Uterus (tissue), 4 donors: ENCODE measurements around the gene CCDC158. TPM values are rescaled to one million over a fixed set of nuclear protein-coding genes. Genes with fewer than 3 reads are reported as not detected.

ENCODE experiments used
- DNase-seq, 2 donors: peaks; one replicate each; pipeline ENCODE4 v3.0.0-alpha.2; 2019 to 2020
- H3K27ac ChIP-seq, 2 donors: fragments of 200-600 bp; sonication (generic); 1 replicate in 1 of 2; 2 replicates in 1 of 2; pipeline ENCODE4 v1.5.1; 2016 to 2018
- H3K27me3 ChIP-seq, 2 donors: fragments of 200-600 bp; sonication (generic); one replicate each; pipeline ENCODE4 v1.5.1; 2018 to 2019; ENCODE audit warnings: control low read depth in 1 of 2
- H3K36me3 ChIP-seq, 2 donors: fragments of 200-600 bp; sonication (generic); one replicate each; pipeline ENCODE4 v1.5.1; 2019; ENCODE audit warnings: control low read depth in 1 of 2
- H3K4me1 ChIP-seq, 2 donors: fragments of 200-600 bp; sonication (generic); one replicate each; pipeline ENCODE4 v1.5.1; 2018 to 2019; ENCODE audit warnings: control low read depth in 1 of 2
- H3K4me3 ChIP-seq, 2 donors: fragments of 200-600 bp; sonication (generic); 1 replicate in 1 of 2; 2 replicates in 1 of 2; pipeline ENCODE4 v1.5.1; 2018 to 2019; ENCODE audit warnings: mild to moderate bottlenecking in 1 of 2
- H3K9me3 ChIP-seq, 2 donors: fragments of 200-600 bp; sonication (generic); one replicate each; pipeline ENCODE4 v1.5.1; 2019; ENCODE audit warnings: control low read depth in 1 of 2
- POLR2A ChIP-seq, 2 donors: fragments of 450-650 bp; IDR thresholded peaks; one replicate each; pipeline ENCODE4 v1.6.1; 2016; ENCODE audit warnings: antibody characterized with exemption in 2 of 2, mild to moderate bottlenecking in 1 of 2, moderate library complexity in 1 of 2
- intact Hi-C: fragments of 100-400 bp; cut with DNase I; formaldehyde crosslinking; loops from one replicate; pipeline ENCODE4 v1.15.1; 2023; ENCODE audit warnings: low total_unique reads
- total RNA-seq, 4 donors: library from RNA; depleted of rRNA in 3 of 4; stranded (reverse); fragments of >200 nt in 3 of 4; gene quantifications; one replicate each; pipeline versions ENCODE4 v1.1.0 to v1.2.4, GENCODE V29; 2014 to 2023
- TF ChIP-seq, protein P1 (sequence below), 4 experiments: fragments of 200-600 bp in 2 of 4; fragments of 450-650 bp in 2 of 4; sonication (generic) in 2 of 4; IDR thresholded peaks; one replicate each; pipeline ENCODE4 v1.5.1; 2016 to 2019; ENCODE audit warnings: antibody characterized with exemption in 4 of 4, mild to moderate bottlenecking in 2 of 4, moderate library complexity in 1 of 4
- donor health status: DM: yes; HTN: yes; CAD: no.

Gene CCDC158
- total RNA-seq, 4 donors from 2014 or later, result under 0.01 to 2.2 (median 0.34) TPM; not detected in 1

DNA sequence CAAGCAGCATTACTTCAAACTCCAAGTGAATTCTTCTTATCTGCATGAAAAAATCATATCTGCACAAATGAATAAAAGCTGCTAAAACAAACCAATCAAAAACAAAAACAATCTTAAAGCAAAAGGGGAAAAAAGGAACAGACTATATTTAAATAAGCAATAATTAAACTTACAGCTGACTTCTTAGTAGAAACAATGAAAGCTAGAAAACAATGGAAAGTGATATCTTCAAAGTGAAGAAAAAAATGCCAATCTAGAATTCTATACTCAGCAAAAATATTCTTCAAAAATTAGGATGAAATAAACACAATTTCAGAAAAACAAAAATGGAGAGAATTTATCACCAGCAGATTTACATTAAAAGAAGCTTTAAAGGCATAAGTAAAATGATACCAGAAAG lies 94.4 kb downstream of the CCDC158 start:
- Histone ChIP-seq H3K4me3 (no peak overlapping the region), H3K4me1 (no peaks in the 10 kb centered on the region), H3K36me3 (no peaks in the 10 kb centered on the region), H3K9me3 (peaks cover 0 to 26% of the 10 kb centered on the region in 2 donors), H3K27ac (no peak overlapping the region), H3K27me3 (no peaks in the 10 kb centered on the region)
- intact Hi-C loops, result no loop called here
- DNase-seq, result no peak
- TF ChIP-seq, protein P1, sequence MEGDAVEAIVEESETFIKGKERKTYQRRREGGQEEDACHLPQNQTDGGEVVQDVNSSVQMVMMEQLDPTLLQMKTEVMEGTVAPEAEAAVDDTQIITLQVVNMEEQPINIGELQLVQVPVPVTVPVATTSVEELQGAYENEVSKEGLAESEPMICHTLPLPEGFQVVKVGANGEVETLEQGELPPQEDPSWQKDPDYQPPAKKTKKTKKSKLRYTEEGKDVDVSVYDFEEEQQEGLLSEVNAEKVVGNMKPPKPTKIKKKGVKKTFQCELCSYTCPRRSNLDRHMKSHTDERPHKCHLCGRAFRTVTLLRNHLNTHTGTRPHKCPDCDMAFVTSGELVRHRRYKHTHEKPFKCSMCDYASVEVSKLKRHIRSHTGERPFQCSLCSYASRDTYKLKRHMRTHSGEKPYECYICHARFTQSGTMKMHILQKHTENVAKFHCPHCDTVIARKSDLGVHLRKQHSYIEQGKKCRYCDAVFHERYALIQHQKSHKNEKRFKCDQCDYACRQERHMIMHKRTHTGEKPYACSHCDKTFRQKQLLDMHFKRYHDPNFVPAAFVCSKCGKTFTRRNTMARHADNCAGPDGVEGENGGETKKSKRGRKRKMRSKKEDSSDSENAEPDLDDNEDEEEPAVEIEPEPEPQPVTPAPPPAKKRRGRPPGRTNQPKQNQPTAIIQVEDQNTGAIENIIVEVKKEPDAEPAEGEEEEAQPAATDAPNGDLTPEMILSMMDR (IDR thresholded peaks at IDR 0.05), result no peak
- TF ChIP-seq POLR2A (IDR thresholded peaks at IDR 0.05), result no peak

DNA sequence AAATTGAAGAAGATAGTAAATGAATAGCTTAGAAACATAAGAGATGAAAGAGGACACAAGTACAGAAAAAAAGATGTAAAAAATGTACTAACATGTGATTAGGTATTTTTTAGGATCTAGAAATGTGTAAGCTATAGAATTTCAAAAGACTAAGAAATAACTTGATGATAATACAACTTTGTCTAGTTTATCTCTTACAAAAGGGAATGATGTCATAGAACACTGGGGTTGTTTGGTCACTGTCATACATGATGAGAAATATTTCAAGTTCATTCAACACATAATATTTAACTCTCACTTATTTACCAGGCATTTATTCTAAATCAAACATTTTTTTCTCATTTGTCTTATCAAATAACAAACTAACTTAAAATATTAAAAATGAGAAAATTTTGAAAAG lies 95.9 kb downstream of the CCDC158 start:
- no peak for DNase-seq
- Histone ChIP-seq H3K4me1 (no peaks in the 10 kb centered on the region), H3K4me3 (no peak overlapping the region), H3K27ac (no peak overlapping the region), H3K36me3 (no peaks in the 10 kb centered on the region), H3K27me3 (no peaks in the 10 kb centered on the region), H3K9me3 (peaks cover 0 to 26% of the 10 kb centered on the region in 2 donors)
- intact Hi-C loops, result no loop called here
- no peak for TF ChIP-seq POLR2A (IDR thresholded peaks at IDR 0.05)
- TF ChIP-seq, protein P1 (IDR thresholded peaks at IDR 0.05), result no peak

DNA sequence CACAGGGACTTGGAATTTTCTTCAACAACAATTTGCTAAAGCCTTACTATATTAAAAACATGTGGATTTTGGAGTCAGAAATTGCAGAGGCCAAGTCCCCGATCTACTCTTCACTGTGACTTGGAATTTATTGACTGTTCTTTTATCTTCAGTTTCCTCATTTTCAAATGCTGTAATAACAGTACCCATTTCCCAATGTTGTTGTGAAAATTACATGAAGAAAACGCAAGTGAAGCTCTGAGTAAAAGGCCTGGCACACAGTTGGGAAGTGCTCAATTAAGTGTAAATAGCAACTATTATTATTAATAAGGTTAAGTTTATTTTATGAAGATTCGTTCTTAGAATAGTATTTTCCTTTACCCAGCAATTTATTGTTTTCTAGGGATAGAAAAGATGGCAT lies 98.7 kb downstream of the CCDC158 start:
- Histone ChIP-seq H3K27ac (no peak overlapping the region), H3K27me3 (no peaks in the 10 kb centered on the region), H3K36me3 (no peaks in the 10 kb centered on the region), H3K4me3 (no peak overlapping the region), H3K4me1 (no peaks in the 10 kb centered on the region), H3K9me3 (peaks cover 0 to 17% of the 10 kb centered on the region in 2 donors)
- intact Hi-C loops, result no loop called here
- no peak for DNase-seq
- TF ChIP-seq, protein P1 (IDR thresholded peaks at IDR 0.05), result no peak
- TF ChIP-seq POLR2A (IDR thresholded peaks at IDR 0.05), result no peak

DNA sequence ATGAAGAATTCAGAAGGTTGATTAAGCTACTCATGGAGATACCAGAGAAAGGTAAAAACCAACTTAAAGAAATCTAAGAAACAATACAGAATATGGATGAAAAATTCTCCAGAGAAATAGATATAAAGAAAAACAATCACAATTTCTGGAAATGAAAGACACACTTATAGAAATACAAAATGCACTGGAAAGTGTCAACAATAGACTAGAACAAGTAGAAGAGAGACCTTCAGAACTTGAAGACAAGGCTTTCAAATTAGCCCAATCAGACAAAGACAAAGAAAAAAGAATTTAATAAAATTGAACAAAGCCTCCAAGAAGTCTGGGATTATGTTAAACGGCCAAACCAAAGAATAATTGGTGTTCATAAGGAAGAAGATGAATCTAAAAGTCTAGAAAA lies 104.8 kb downstream of the CCDC158 start:
- intact Hi-C loops, result no loop called here
- Histone ChIP-seq H3K36me3 (no peaks in the 10 kb centered on the region), H3K27ac (no peak overlapping the region), H3K4me1 (no peaks in the 10 kb centered on the region), H3K4me3 (no peak overlapping the region), H3K9me3 (no peaks in the 10 kb centered on the region), H3K27me3 (no peaks in the 10 kb centered on the region)
- no peak for DNase-seq
- TF ChIP-seq POLR2A (IDR thresholded peaks at IDR 0.05), result no peak
- TF ChIP-seq, protein P1 (IDR thresholded peaks at IDR 0.05), result no peak

DNA sequence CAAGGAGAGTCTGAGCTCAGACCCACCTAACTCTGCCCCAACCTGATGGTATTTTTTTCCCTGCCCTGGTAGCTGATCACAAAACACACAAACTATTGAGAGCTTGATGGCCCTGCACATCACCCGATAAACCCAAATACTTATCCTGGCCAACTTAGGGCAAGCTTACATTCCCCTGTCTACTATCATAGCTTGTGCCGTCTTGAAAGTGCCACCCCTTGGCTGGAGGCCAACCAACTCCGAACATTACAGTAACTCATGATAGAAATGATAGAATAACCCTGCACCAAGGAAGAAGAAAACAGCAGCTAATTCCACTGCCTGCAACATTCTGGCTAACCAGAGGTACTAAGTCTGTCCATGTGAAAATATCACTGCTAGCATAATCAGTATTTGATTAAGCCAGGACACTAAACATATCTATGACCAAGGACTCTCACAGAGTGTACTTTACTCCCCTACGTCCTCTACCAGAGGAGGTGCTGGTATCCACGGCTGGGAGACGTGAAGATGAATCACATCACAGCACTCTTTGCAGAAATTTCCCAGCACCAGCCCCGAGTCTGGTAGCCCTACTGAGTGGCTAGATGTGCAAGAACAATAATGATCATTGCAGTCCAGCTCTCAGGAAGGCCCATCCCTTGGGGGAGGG lies 105.5 kb downstream of the CCDC158 start:
- TF ChIP-seq POLR2A (IDR thresholded peaks at IDR 0.05), result no peak
- TF ChIP-seq, protein P1 (IDR thresholded peaks at IDR 0.05), result no peak
- Histone ChIP-seq H3K4me1 (no peaks in the 10 kb centered on the region), H3K27ac (no peak overlapping the region)

More for the DNA sequence above, 105.5 kb downstream of the CCDC158 start:
- Histone ChIP-seq H3K4me3 (no peak overlapping the region), H3K9me3 (no peaks in the 10 kb centered on the region), H3K36me3 (no peaks in the 10 kb centered on the region), H3K27me3 (no peaks in the 10 kb centered on the region)
- DNase-seq, result no peak
- intact Hi-C loops, result no loop called here
